ENCODE data around the gene IFIT5.

GRCh38 chr10:89393898-89394297 lies 20.5 kb upstream of the IFIT5 start:
- no peak for TF ChIP-seq CTCF (IDR thresholded peaks at IDR 0.05)
- no peak for TF ChIP-seq POLR2A (IDR thresholded peaks at IDR 0.05)

All from tibial nerve (tissue), 3 donors.